ENCODE measurements around the gene BCL2.

Gene BCL2

GRCh38 chr18:63113899-63114565 lies 205.5 kb downstream of the BCL2 start:
- no peak overlapping the region for H3K4me3 Mint-ChIP-seq
- no peak overlapping the region for H3K27ac Mint-ChIP-seq
- H3K4me1 Mint-ChIP-seq, result peaks cover 53% of the 10 kb centered on the region

GRCh38 chr18:63112706-63113105 lies 206.9 kb downstream of the BCL2 start:
- Mint-ChIP-seq H3K4me1 (peaks cover 62% of the 10 kb centered on the region), H3K4me3 (no peak overlapping the region), H3K9me3 (no peaks in the 10 kb centered on the region), H3K27ac (no peak overlapping the region), H3K36me3 (ENCODE audit: low read depth) (no peaks in the 10 kb centered on the region), H3K27me3 (ENCODE audit: low read depth, poor library complexity) (peaks cover 5% of the 10 kb centered on the region)
- TF ChIP-seq CTCF (IDR thresholded peaks at IDR 0.05), result no peak
- no peak for DNase-seq

More at GRCh38 chr18:63113899-63114565, 205.5 kb downstream of the BCL2 start:
- H3K27me3 Mint-ChIP-seq (ENCODE audit: low read depth, poor library complexity), result peaks cover 12% of the 10 kb centered on the region
- H3K9me3 Mint-ChIP-seq, result no peaks in the 10 kb centered on the region
- TF ChIP-seq CTCF (IDR thresholded peaks at IDR 0.05), result no peak
- no peak for DNase-seq
- H3K36me3 Mint-ChIP-seq (ENCODE audit: low read depth), result no peaks in the 10 kb centered on the region

- Mint-ChIP-seq H3K4me3 (no peak overlapping the region), H3K27me3 (ENCODE audit: low read depth, poor library complexity) (peaks cover 5% of the 10 kb centered on the region), H3K36me3 (ENCODE audit: low read depth) (no peaks in the 10 kb centered on the region), H3K4me1 (peaks cover 62% of the 10 kb centered on the region), H3K9me3 (no peaks in the 10 kb centered on the region), H3K27ac (no peak overlapping the region)
- DNase-seq, result no peak
- no peak for TF ChIP-seq CTCF (IDR thresholded peaks at IDR 0.05)
Measured at GRCh38 chr18:63111671-63112402, 207.7 kb downstream of the BCL2 start.

GRCh38 chr18:63109802-63110201 lies 209.8 kb downstream of the BCL2 start:
- H3K4me1 Mint-ChIP-seq, result peaks cover 65% of the 10 kb centered on the region

GRCh38 chr18:63109022-63109421 lies 210.5 kb downstream of the BCL2 start:
- Mint-ChIP-seq H3K36me3 (ENCODE audit: low read depth) (peaks cover 5% of the 10 kb centered on the region), H3K27me3 (ENCODE audit: low read depth, poor library complexity) (peaks cover 8% of the 10 kb centered on the region), H3K4me1 (peaks cover 65% of the 10 kb centered on the region), H3K9me3 (peaks cover 6% of the 10 kb centered on the region), H3K4me3 (peak overlapping the region; percentile 8), H3K27ac (peak overlapping the region; percentile 16)
- no peak for TF ChIP-seq CTCF (IDR thresholded peaks at IDR 0.05)
- no peak for DNase-seq

More at GRCh38 chr18:63109802-63110201, 209.8 kb downstream of the BCL2 start:
- no peak overlapping the region for H3K27ac Mint-ChIP-seq
- peaks cover 6% of the 10 kb centered on the region for H3K9me3 Mint-ChIP-seq
- TF ChIP-seq CTCF (IDR thresholded peaks at IDR 0.05), result no peak
- peaks cover 5% of the 10 kb centered on the region for H3K36me3 Mint-ChIP-seq (ENCODE audit: low read depth)
- H3K27me3 Mint-ChIP-seq (ENCODE audit: low read depth, poor library complexity), result peaks cover 5% of the 10 kb centered on the region
- no peak for DNase-seq
- H3K4me3 Mint-ChIP-seq, result no peak overlapping the region

Measured in nephron progenitor cell (in vitro differentiated cells).